Omental fat pad (tissue), 4 donors: ENCODE data around the gene PRR7. TPM values are rescaled to one million over a fixed set of nuclear protein-coding genes. Genes with fewer than 3 reads are reported as not detected.

Source experiments
- ATAC-seq: fragments of 150-250 bp; one replicate; pipeline ENCODE4 v1.9.1; 2016; ENCODE audit warnings: mild to moderate bottlenecking, moderate library complexity; ENCODE audit not compliant: low FRiP score
- DNase-seq: peaks from one replicate; pipeline ENCODE4 v3.0.0-alpha.2; 2019; ENCODE audit warnings: low spot score
- total RNA-seq, 4 donors: library from RNA; depleted of rRNA; stranded (reverse); fragments of >200 nt; gene quantifications; one replicate each; pipeline ENCODE4 v1.1.0, GENCODE V29; 2016
- TF ChIP-seq, protein P1 (sequence below), 3 donors: fragments of 450-650 bp; IDR thresholded peaks; one replicate each; pipeline ENCODE4 v1.5.1; 2016 to 2017; ENCODE audit warnings: antibody characterized with exemption in 3 of 3, mild to moderate bottlenecking in 3 of 3, moderate library complexity in 2 of 3

PRR7 gene
- total RNA-seq, 4 donors from 2014 or later, result 1.6 to 2.8 (median 2.1) TPM; not detected in 1

- ATAC-seq (no peak), DNase-seq (no peak)
- TF ChIP-seq, protein P1, sequence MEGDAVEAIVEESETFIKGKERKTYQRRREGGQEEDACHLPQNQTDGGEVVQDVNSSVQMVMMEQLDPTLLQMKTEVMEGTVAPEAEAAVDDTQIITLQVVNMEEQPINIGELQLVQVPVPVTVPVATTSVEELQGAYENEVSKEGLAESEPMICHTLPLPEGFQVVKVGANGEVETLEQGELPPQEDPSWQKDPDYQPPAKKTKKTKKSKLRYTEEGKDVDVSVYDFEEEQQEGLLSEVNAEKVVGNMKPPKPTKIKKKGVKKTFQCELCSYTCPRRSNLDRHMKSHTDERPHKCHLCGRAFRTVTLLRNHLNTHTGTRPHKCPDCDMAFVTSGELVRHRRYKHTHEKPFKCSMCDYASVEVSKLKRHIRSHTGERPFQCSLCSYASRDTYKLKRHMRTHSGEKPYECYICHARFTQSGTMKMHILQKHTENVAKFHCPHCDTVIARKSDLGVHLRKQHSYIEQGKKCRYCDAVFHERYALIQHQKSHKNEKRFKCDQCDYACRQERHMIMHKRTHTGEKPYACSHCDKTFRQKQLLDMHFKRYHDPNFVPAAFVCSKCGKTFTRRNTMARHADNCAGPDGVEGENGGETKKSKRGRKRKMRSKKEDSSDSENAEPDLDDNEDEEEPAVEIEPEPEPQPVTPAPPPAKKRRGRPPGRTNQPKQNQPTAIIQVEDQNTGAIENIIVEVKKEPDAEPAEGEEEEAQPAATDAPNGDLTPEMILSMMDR (IDR thresholded peaks at IDR 0.05), result no peak
These were observed 16.3 kb upstream of the PRR7 start for GRCh38 chr5:177430140-177430951.

DNA sequence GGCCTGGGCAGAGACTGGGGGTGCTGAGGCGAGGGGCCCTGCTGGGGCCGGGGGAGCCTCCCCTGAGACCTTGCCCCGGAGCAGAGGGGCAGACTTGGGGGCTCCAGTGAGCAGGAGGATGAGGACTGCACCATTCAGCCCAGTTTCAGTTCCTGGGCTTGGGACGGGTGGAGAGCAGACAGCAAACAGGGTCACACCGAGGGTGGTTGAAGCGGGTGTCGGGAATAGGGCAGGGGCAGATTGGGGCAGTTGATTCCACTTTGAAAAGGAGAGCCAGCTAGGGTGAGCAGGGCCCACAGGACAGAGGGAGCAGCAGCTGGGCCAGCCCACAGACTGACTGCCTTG lies 15.7 kb upstream of the PRR7 start:
- ATAC-seq (no peak), DNase-seq (no peak)
- TF ChIP-seq, protein P1 (IDR thresholded peaks at IDR 0.05), result no peak

DNA sequence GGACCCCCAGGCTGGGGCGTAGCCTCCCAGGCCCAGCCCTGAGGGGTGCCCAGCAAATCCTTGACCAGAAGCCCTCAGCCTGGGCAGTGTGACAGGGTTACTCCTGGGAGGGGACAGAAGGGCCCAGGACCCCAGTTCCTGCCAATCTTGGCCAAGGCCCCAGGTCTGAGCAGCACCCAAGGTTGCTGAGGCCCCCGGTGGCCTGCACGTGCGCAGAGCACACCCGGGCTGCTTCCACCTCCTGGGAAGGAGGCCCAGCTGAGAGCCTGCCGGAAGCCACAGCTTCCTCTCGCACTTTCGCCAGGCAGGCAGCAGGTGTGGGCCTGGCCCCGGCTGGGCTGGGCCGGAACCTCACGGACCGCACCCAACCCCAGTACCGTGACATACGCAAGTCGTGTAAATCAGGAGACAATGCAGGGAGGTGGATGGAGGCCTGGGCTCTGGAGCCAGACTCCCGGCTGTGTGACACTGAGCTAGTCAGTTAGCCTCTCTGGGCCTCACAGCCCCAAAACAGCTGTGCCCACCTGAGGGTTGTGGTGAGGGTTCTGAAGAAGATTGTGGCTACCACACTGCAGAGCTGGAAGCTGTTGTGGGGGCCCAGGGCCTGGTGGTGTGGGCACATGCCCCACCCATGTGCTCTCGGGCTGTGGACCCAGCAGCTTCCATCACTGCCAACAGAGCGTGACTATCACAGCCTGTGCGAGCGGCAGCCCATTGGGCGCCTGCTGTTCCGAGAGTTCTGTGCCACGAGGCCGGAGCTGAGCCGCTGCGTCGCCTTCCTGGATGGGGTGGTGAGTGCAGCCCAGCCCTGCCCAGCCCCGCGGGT lies 15.1 kb upstream of the PRR7 start:
- ATAC-seq (no peak), DNase-seq (no peak)
- TF ChIP-seq, protein P1 (IDR thresholded peaks at IDR 0.05), result no peak

DNA sequence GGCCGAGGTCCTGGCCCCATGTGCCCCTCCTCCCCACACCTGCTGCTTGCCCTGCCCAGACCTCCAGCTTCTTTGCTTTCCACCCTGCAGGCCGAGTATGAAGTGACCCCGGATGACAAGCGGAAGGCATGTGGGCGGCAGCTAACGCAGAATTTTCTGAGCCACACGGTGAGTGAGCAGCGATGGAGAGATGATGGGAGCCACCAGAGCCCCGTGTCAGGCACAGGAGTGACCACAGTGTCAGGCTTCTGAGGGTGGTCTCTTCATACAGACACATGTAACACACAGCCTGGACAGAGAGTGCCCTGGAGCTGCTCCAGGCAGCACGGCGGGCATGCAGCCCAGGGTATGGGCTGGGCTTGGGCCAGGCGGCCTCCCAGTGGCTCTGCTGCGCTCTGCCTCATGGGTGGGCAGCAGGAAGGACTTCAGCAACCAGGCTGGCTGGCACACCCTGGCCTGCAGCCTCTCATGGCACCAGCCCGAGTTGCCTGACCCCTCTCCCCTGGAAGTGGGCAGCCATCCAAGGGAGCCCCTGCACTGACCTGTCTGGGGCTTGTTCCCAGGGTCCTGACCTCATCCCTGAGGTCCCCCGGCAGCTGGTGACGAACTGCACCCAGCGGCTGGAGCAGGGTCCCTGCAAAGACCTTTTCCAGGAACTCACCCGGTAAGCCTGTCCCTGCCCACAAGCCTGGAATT lies 14.3 kb upstream of the PRR7 start:
- DNase-seq, result no peak
- no peak for ATAC-seq
- TF ChIP-seq, protein P1 (IDR thresholded peaks at IDR 0.05), result no peak

DNA sequence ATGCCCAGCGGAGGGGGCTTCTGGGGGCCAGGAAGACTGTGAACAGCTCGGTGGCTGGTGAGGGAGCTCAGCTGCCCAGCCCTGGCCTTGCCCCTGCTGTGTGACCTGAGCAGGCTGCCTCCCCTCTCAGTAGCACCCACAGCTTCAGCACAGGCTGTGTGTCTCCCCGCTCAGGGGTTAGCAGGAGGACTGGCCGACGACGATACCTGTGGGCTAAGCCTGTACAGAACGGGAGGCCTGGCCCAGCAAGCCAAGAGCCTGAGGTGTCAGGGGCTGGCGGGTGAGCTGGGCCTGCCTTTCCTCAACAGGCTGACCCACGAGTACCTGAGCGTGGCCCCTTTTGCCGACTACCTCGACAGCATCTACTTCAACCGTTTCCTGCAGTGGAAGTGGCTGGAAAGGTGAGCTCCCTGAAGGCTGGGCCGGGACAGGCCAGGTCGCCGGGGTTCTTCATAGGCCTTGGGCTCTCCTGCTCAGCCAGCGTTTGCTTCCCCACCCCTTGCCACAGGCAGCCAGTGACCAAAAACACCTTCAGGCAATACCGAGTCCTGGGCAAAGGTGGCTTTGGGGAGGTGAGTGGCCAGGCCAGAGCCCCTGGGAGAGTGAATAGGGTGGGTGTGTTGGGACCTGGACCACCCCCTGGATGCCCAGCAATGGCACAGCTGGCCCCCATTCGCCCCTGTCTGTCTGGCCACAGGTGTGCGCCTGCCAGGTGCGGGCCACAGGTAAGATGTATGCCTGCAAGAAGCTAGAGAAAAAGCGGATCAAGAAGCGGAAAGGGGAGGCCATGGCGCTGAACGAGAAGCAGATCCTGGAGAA lies 13.6 kb upstream of the PRR7 start:
- TF ChIP-seq, protein P1 (IDR thresholded peaks at IDR 0.05), result no peak
- ATAC-seq, result no peak
- DNase-seq, result no peak

GRCh38 chr5:177433658-177434217 lies 12.9 kb upstream of the PRR7 start:
- TF ChIP-seq, protein P1 (IDR thresholded peaks at IDR 0.05), result no peak
- no peak for ATAC-seq
- DNase-seq, result no peak
